GM21423 (cell line): ENCODE measurements around the gene NDNF.

ENCODE experiments used
- ATAC-seq: cut with Tn5 transposase; IDR thresholded peaks from one replicate; pipeline ENCODE4 v1.9.1; 2021; ENCODE audit warnings: mild to moderate bottlenecking, moderate library complexity; ENCODE audit not compliant: unreplicated experiment

The NDNF gene

GRCh38 chr4:121016611-121017010, 55.7 kb downstream of the NDNF start:
- ATAC-seq, result no peak

GRCh38 chr4:121015421-121015820, 56.9 kb downstream of the NDNF start:
- ATAC-seq, result no peak

- ATAC-seq, result no peak
Measured at GRCh38 chr4:121014544-121014943, 57.8 kb downstream of the NDNF start.

- no peak for ATAC-seq
Measured at GRCh38 chr4:121011780-121012340, 60.5 kb downstream of the NDNF start.

- no peak for ATAC-seq
Measured at GRCh38 chr4:121011138-121011537, 61.2 kb downstream of the NDNF start.

- ATAC-seq, result no peak
Measured at GRCh38 chr4:121009578-121010478, 62.5 kb downstream of the NDNF start.

GRCh38 chr4:121007660-121008059, 64.7 kb downstream of the NDNF start:
- ATAC-seq, result no peak

- ATAC-seq, result no peak
Measured at GRCh38 chr4:121003863-121004262, 68.5 kb downstream of the NDNF start.

GRCh38 chr4:120995266-120996010, 76.9 kb downstream of the NDNF start:
- no peak for ATAC-seq

- ATAC-seq, result no peak
Measured at GRCh38 chr4:120994521-120994920, 77.8 kb downstream of the NDNF start.

GRCh38 chr4:120991885-120992284, 80.5 kb downstream of the NDNF start:
- ATAC-seq, result no peak

GRCh38 chr4:120990246-120990645, 82.1 kb downstream of the NDNF start:
- no peak for ATAC-seq
